ENCODE data around the gene LSM2. TPM values are rescaled to one million over a fixed set of nuclear protein-coding genes. Genes with fewer than 3 reads are reported as not detected.
A peak's percentile ranks its signal among the peaks of the same experiment; 100 is the strongest.

The LSM2 gene
- total and polyA plus RNA-seq, 9 of the 15 experiments (the other 6 are each of a cell fraction or from before 2014, with no cell fraction given): 154 to 407 (median 223) TPM

DNA sequence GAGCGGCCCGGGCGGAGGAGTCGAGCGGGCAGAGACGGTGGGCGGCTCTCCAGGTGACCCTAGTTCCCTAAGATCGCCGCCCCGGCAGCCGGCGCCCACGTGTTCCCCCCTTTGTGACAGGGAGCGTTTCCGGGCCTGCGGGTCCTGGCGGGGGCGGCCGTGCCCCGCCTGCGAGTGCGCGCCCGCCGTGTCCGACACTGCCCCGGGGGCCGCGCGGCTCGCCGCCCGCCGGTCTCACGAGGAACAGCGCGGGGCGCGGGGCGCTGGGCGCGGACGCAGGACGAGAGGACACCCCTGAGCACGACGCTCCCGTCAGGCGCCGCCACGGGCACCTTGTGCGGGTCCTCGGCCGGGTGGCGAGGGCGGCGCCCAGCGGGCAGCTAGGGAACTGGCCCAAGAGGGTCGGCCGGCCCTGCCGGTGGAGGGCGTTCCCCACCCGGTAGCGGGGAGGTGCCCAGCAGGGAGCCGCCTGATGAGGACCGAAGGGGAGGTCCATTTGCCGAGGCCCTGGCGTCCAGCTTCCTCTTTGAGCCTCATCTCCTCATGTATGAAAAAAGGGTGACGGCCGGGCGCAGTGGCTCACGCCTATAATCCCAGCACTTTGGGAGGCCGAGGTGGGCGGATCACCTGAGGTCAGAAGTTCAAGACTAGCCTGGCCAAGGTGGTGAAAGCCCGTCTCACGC, 11.0 kb downstream of the LSM2 start, which contains the start of gene VARS1 (continued):
- peak; percentile 93 for TF ChIP-seq SMAD4 (CRISPR knock-in tag; conservative IDR thresholded peaks at IDR 0.05)
- 0 out of 2 replicates have a peak, but pooled peaks have one; percentile 22 for TF ChIP-seq CBFA2T2 (conservative IDR thresholded peaks at IDR 0.05)
- TF ChIP-seq, protein P1, sequence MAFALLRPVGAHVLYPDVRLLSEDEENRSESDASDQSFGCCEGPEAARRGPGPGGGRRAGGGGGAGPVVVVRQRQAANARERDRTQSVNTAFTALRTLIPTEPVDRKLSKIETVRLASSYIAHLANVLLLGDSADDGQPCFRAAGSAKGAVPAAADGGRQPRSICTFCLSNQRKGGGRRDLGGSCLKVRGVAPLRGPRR (CRISPR knock-in tag; IDR thresholded peaks at IDR 0.05): no peak
- no peak for TF ChIP-seq FOXK1 (CRISPR knock-in tag; IDR thresholded peaks at IDR 0.05; ENCODE audit: borderline replicate concordance)
- no peak for TF ChIP-seq RFX1 (IDR thresholded peaks at IDR 0.05)
- TF ChIP-seq HLTF (IDR thresholded peaks at IDR 0.05): peak; percentile 96
- TF ChIP-seq RNF2 (IDR thresholded peaks at IDR 0.05): peak; percentile 93
- TF ChIP-seq NEUROD1 (IDR thresholded peaks at IDR 0.05; ENCODE audit: borderline replicate concordance, low read depth, low read length, partially characterized antibody): peak; percentile 82
- no peak for TF ChIP-seq SRSF7 (optimal IDR thresholded peaks at IDR 0.05; ENCODE audit: low read depth, low read length)
- TF ChIP-seq TSC22D4 (tag; IDR thresholded peaks at IDR 0.05): no peak
- peak; percentile 18 to 98; a peak in 2 of 4 replicates for TF ChIP-seq NONO (IDR thresholded peaks at IDR 0.05; ENCODE audit: low read depth in 2 of 2, low read length in 1 of 2)
- peak; percentile 100 for TF ChIP-seq GATAD2B (IDR thresholded peaks at IDR 0.05; ENCODE audit: borderline replicate concordance)
- peak; percentile 63; the same call in 1 of the 2 replicates for TF ChIP-seq ZNF263 (CRISPR knock-in tag; IDR thresholded peaks at IDR 0.05; ENCODE audit: borderline replicate concordance)
- peak; percentile 69 for TF ChIP-seq NCOR1 (IDR thresholded peaks at IDR 0.05)
- TF ChIP-seq ZNF785 (CRISPR knock-in tag; IDR thresholded peaks at IDR 0.05): no peak
- TF ChIP-seq CBFA2T3 (IDR thresholded peaks at IDR 0.05): 0 out of 2 replicates have a peak, but pooled peaks have one; percentile 22
- peak; percentile 99 for TF ChIP-seq MXI1 (IDR thresholded peaks at IDR 0.05; ENCODE audit: low read depth, low read length)
- peak; percentile 99 to 100 for TF ChIP-seq RAD21 (CRISPR knock-in tag; conservative IDR thresholded peaks at IDR 0.05 in 1 of 2, IDR thresholded peaks at IDR 0.05 in 1 of 2)
- TF ChIP-seq, protein P2, sequence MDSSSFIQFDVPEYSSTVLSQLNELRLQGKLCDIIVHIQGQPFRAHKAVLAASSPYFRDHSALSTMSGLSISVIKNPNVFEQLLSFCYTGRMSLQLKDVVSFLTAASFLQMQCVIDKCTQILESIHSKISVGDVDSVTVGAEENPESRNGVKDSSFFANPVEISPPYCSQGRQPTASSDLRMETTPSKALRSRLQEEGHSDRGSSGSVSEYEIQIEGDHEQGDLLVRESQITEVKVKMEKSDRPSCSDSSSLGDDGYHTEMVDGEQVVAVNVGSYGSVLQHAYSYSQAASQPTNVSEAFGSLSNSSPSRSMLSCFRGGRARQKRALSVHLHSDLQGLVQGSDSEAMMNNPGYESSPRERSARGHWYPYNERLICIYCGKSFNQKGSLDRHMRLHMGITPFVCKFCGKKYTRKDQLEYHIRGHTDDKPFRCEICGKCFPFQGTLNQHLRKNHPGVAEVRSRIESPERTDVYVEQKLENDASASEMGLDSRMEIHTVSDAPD (CRISPR knock-in tag; IDR thresholded peaks at IDR 0.05): no peak
- TF ChIP-seq, protein P3, sequence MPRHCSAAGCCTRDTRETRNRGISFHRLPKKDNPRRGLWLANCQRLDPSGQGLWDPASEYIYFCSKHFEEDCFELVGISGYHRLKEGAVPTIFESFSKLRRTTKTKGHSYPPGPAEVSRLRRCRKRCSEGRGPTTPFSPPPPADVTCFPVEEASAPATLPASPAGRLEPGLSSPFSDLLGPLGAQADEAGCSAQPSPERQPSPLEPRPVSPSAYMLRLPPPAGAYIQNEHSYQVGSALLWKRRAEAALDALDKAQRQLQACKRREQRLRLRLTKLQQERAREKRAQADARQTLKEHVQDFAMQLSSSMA (CRISPR knock-in tag; IDR thresholded peaks at IDR 0.05): peak; percentile 95
- TF ChIP-seq, protein P4, sequence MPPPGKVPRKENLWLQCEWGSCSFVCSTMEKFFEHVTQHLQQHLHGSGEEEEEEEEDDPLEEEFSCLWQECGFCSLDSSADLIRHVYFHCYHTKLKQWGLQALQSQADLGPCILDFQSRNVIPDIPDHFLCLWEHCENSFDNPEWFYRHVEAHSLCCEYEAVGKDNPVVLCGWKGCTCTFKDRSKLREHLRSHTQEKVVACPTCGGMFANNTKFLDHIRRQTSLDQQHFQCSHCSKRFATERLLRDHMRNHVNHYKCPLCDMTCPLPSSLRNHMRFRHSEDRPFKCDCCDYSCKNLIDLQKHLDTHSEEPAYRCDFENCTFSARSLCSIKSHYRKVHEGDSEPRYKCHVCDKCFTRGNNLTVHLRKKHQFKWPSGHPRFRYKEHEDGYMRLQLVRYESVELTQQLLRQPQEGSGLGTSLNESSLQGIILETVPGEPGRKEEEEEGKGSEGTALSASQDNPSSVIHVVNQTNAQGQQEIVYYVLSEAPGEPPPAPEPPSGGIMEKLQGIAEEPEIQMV (tag; conservative IDR thresholded peaks at IDR 0.05; ENCODE audit: low read depth): peak; percentile 87
- TF ChIP-seq PHF20 (IDR thresholded peaks at IDR 0.05; ENCODE audit: partially characterized antibody): peak; percentile 83
